Right lobe of liver (tissue), 4 donors: ENCODE results near the gene PANX3.

Source experiments
- POLR2A ChIP-seq: fragments of 450-650 bp; IDR thresholded peaks from one replicate; pipeline ENCODE4 v1.6.1; 2017; ENCODE audit warnings: antibody characterized with exemption, mild to moderate bottlenecking
- TF ChIP-seq, protein P1 (sequence below), 4 donors: fragments of 200-600 bp in 3 of 4; fragments of 450-650 bp in 1 of 4; IDR thresholded peaks; one replicate each; pipeline versions ENCODE4 v1.5.1 to v1.8.0; 2016 to 2022; ENCODE audit warnings: antibody characterized with exemption in 4 of 4, mild to moderate bottlenecking in 2 of 4
- donor health status: DM: no; HTN: no; CAD: no.
- donor health status: DM: no; HTN: no; CAD: no.
- donor health status: DM: no; HTN: yes; CAD: no.

DNA sequence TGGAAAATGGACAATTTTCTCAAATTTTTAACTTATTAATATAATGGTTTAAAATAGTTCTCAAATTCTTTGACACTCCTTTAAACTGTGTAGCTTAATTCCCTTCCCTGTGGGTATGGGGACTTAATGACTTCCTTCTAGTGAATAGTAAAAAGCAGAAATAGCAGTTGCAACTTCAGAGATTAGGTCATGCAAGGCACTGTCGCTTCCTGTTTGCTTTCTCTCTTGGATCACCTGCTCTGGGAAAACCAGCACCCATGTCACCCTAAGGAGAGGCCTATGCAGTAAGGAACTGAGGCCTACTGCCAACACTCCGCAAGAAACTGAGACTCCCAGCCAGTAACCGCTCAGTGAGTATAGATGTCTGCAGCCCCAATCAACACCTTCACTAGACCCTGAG is 5.5 kb upstream of the PANX3 start:
- no peak for TF ChIP-seq POLR2A
- TF ChIP-seq, protein P1, sequence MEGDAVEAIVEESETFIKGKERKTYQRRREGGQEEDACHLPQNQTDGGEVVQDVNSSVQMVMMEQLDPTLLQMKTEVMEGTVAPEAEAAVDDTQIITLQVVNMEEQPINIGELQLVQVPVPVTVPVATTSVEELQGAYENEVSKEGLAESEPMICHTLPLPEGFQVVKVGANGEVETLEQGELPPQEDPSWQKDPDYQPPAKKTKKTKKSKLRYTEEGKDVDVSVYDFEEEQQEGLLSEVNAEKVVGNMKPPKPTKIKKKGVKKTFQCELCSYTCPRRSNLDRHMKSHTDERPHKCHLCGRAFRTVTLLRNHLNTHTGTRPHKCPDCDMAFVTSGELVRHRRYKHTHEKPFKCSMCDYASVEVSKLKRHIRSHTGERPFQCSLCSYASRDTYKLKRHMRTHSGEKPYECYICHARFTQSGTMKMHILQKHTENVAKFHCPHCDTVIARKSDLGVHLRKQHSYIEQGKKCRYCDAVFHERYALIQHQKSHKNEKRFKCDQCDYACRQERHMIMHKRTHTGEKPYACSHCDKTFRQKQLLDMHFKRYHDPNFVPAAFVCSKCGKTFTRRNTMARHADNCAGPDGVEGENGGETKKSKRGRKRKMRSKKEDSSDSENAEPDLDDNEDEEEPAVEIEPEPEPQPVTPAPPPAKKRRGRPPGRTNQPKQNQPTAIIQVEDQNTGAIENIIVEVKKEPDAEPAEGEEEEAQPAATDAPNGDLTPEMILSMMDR (IDR thresholded peaks at IDR 0.05): no peak
